ENCODE results near the gene SEMA4D.
"Not testable (repeated sequence)": the region's sequence is repeated elsewhere in the genome, so short reads cannot be mapped to it uniquely, and the experiment has no call there.

Gene SEMA4D

GRCh38 chr9:89382026-89382986 is 115.6 kb downstream of the SEMA4D start:
- DNase-seq (ENCODE audit: low read depth) = no peak
- no peak overlapping the region for H3K4me3 ChIP-seq (ENCODE audit: low read depth, low read length)

- no peak for DNase-seq (ENCODE audit: low read depth)
Measured at GRCh38 chr9:89381308-89381609, 116.7 kb downstream of the SEMA4D start.

DNA sequence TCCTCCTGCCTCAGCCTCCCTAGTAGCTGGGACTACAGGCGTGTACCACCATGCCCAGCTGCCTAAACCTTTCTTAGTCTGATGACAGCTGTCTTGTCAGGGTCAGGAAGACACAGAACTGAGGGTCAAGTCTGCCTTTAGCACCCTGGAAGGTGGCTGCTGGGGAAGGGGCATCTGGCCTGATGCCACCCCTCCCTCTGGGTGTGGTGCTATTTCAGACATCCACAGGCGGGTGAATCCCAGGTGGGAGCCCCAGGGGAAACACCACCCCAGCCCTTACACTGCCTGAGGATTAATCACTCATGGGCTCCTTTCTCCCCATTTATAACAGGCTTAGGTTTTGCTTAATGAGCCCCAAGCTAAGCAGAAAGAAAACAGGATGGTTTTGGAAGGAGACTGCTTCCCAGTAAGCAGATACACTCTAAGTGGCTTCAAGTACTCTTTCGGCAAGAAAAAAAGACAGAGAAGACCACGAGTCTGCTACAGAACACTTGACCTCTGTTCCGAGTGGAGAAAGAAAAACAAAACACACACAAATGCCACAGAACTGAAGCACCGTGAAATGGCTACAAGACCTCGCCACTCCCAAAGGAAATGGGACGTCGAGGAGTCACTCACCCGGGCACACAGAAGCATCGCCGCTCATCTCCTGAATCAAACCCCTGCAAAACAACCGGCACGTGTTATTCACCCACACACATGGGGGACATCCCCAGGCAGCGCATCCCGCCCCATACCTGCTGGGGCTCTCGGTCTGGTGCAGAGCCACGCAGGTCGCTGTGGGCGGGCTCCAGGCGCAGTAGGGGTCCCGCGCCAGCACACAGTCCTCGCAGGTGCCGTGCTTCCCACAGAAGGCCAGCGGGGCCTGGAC is 117.2 kb downstream of the SEMA4D start:
- no peak for DNase-seq (ENCODE audit: low read depth)
- no peak overlapping the region for H3K4me3 ChIP-seq (ENCODE audit: low read depth, low read length)

More at GRCh38 chr9:89381308-89381609, 116.7 kb downstream of the SEMA4D start:
- H3K4me3 ChIP-seq (ENCODE audit: low read depth, low read length) = no peak overlapping the region

- no peak overlapping the region for H3K4me3 ChIP-seq (ENCODE audit: low read depth, low read length)
Measured at GRCh38 chr9:89379508-89380115, 118.3 kb downstream of the SEMA4D start.

DNA sequence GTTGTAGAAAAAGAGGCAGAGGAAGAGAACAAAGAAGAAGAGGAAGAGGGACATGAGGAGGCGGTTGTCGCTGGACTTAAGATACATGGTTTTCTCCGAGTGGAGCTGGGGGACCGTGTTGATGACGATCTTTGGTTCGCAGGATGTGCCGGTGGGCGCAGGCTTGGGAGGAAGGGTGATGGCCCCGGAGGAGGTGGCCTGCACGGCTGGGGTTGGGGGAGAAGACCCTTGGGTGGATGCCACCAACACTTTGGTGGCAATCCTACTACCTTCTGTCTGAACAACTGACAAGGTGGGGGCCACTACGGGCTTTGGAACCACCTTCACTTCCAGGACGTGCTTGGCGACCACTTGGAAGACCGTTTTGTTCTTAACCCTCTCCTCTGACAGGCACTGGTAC is 118.9 kb downstream of the SEMA4D start:
- H3K4me3 ChIP-seq (ENCODE audit: low read depth, low read length) = no peak overlapping the region
- no peak for DNase-seq (ENCODE audit: low read depth)

More at GRCh38 chr9:89379508-89380115, 118.3 kb downstream of the SEMA4D start:
- no peak for DNase-seq (ENCODE audit: low read depth)

DNA sequence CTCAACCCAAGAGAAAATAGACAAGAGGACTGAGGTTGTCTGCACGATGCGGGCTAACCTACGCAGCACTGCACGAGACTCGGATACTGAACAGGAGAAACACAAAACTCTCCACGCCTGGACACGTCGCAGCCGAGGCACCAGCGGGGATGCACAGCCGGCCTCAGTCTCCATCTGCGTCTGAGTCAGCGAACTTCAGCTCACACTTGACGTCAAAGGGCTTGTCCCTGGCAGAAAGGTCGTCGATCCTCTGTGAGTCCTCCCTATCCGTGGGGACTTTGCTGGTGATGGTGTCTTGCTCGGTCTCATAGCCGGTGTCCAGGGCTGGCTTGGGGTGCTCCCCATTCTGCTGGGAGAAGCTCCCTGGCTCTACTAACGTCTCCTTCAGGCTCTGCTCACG is 119.4 kb downstream of the SEMA4D start:
- DNase-seq (ENCODE audit: low read depth) = no peak
- no peak overlapping the region for H3K4me3 ChIP-seq (ENCODE audit: low read depth, low read length)

- no peak for DNase-seq (ENCODE audit: low read depth)
- no peak overlapping the region for H3K4me3 ChIP-seq (ENCODE audit: low read depth, low read length)
Measured at GRCh38 chr9:89377411-89377810, 120.5 kb downstream of the SEMA4D start.

GRCh38 chr9:89376741-89377351 is 121.1 kb downstream of the SEMA4D start:
- no peak overlapping the region for H3K4me3 ChIP-seq (ENCODE audit: low read depth, low read length)
- DNase-seq (ENCODE audit: low read depth) = no peak

DNA sequence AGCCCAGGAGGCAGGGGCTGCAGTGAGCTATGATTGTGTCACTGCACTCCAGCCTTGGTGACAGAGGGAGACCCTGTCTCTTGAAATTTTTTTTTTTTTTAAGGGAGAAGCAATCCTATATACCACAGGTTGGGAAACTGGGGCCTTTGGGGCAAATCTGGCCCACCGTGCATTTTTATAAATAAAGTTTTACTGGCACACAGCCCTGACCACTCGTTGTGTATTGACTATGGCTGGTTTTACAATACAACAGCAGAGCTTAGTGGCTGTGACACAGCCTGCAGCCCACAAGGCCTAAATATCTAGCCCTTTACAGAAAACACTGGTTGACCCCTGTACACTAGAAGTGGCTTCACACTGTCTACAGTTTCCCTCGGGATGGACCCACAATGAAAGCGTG is 121.6 kb downstream of the SEMA4D start:
- no peak for DNase-seq (ENCODE audit: low read depth)
- no peak overlapping the region for H3K4me3 ChIP-seq (ENCODE audit: low read depth, low read length)

DNA sequence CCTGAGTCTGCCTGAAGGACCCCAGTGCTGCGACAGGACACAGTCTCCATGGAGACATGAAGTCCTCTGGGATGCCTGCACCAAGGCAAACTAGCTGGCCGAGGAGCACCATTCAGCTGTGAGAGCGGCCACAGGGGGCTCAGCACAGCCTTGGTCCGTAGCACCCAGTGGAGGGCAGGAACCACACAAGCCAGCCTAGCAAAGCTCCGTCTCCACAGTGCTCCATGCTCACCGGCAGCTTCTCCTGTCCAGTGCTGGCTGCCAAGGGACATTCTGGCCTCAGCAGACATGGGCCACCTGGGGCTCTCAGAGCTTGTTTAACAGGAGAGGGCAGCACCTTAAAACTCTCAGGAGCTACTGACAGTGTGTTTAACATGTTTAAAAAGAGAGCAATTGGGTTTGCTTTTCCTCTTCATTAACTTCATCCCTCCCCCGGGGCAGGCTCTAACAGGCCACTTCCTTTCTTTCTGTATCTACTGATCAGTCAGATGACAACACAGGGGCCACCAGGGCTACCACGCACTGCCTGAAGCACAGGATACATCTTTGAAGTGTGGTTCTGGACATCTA is 122.6 kb downstream of the SEMA4D start:
- no peak for DNase-seq (ENCODE audit: low read depth)
- no peak overlapping the region for H3K4me3 ChIP-seq (ENCODE audit: low read depth, low read length)

DNA sequence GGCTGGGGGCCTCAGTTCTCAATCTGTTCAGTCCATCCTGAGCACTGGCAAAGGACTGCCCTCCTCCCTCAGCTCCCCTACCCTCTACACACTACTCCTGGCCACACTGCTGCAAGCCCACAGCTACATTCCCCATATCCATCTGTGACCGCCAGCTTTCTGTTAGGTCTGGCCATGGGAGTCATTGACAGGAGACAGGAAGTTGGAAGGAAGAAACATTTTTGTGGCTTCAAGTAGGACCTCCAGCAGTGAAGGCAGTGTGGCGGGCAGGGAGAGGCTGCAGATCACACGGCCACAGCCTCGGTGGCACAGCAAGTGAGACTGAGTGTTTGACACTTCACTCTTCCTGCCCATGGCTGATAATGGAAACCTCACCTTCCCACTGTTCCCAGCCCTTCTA is 123.7 kb downstream of the SEMA4D start:
- H3K4me3 ChIP-seq (ENCODE audit: low read depth, low read length) = no peak overlapping the region
- DNase-seq (ENCODE audit: low read depth) = no peak

- no peak for DNase-seq (ENCODE audit: low read depth)
- H3K4me3 ChIP-seq (ENCODE audit: low read depth, low read length) = no peak overlapping the region
Measured at GRCh38 chr9:89372979-89373378, 124.9 kb downstream of the SEMA4D start.

DNA sequence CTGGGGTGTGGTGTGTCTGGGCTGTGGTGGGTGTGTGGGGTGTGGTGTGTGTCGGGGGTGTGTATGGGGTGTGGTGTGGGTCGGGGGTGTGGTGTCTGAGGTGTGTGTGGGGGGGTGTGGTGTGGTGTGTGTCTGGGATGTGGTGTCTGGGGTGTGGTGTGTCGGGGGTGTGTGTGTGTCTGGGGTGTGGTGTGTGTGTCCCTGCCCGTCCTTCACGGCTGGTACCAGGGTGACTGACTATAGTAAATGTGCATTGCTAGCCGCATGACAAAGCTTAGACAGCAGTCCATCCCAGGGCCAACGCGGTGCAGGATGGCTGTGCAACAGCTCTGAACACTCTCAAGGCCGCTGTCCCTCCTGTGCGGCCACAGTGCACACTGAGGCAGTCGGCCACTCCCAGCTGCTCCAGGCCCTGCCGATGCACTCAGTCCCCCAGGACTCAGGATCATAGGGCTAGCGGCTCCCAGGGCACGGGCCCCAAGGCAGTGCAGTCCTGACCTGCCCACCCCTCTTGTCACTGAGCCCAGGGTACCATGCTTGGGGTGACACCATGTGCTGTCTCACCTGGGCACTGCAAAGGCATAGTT is 125.6 kb downstream of the SEMA4D start:
- no peak for DNase-seq (ENCODE audit: low read depth)
- H3K4me3 ChIP-seq (ENCODE audit: low read depth, low read length) = no peak overlapping the region

DNA sequence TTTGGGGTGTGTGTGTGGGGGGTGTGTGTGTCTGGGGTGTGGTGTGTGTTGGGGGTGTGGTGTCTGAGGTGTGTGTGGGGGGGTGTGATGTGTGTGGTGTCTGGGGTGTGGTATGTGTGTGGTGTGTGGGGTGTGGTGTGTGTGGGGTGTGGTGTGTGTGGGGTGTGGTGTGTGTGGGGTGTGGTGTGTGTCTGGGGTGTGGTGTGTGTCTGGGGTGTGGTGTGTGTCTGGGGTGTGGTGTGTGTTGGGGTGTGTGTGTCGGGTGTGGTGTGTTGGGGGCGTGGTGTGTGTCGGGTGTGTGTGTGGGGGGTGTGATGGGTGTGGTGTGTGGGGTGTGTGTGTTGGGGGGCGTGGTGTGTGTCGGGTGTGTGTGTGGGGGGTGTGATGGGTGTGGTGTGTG is 126.1 kb downstream of the SEMA4D start:
- not testable (repeated sequence) for DNase-seq (ENCODE audit: low read depth); H3K4me3 ChIP-seq (ENCODE audit: low read depth, low read length)

- DNase-seq (ENCODE audit: low read depth) = no peak
- H3K4me3 ChIP-seq (ENCODE audit: low read depth, low read length) = no peak overlapping the region
Measured at GRCh38 chr9:89370593-89370992, 127.3 kb downstream of the SEMA4D start.

DNA sequence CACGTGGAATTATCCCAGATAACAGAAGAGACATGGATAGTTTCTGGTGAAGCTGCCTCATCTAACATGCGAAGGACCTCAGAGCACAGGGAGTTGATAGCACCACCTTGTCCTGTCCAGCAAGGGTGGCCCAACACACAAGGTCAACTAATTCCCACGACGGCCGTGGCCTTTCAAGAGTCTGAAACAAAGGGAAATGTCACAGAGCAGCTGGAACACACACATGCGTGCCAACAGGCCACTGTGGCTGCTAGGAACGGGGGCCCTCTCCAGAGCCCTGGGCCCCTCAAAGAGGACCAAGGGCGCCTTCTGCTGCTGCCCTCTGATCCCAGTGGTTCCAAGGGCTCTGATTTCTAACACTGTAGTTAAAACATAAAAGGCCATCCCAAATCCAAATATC is 128.9 kb downstream of the SEMA4D start:
- no peak overlapping the region for H3K4me3 ChIP-seq (ENCODE audit: low read depth, low read length)
- no peak for DNase-seq (ENCODE audit: low read depth)

DNA sequence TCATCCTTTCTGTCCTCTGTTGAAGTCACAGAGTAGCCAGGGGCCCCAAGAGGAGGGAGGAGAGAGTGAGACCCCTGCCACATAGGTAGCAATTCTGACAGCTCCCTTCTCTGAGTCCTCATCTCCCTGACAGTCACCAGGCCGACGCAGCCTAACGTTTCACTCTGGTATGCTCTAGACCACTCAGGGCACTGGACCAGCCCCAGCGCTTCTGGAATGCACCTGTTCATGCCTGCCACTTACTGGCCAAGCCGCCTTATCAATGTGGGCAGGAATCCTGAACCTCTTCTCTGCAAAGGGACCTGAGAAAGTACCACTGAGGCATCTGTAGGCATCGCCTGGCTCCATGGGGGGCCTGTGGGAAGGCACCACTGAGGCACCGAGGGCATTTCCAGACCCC is 129.4 kb downstream of the SEMA4D start:
- no peak overlapping the region for H3K4me3 ChIP-seq (ENCODE audit: low read depth, low read length)
- no peak for DNase-seq (ENCODE audit: low read depth)

DNA sequence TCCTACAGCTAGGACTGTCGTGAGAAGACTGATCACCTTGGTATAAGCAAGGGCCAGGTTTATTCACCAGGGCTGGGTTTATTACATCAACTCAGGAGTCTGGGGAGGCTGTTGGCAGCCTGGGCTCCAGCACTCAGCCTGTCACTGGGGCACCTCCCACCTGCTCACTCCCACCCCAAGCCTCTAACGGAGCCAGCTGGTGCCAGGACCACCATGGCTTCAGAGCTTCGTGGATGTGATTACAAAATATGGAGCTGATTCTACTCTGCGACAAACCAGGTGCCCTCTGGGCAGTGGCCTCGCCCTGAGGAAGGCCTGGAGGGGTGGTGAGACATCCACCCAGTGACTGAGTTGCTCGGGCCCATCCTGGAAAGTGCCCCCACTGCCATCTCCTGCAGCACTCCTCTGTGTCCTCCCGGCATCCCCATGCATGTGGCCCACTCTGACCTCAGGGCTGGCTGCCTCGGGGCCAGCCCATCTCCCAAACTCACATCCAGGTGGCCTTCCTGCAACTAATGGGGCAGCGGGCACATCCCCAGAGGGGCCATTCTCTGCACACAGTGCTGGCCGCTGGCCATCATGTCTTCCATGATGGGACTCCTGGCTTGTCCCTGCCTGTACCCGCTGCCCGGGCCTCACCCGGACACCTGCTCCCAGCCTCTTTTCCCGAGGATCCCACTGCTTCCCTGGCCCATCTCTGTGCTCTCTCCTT is 130.0 kb downstream of the SEMA4D start:
- no peak for DNase-seq (ENCODE audit: low read depth)
- no peak overlapping the region for H3K4me3 ChIP-seq (ENCODE audit: low read depth, low read length)

All from skeletal muscle cell (primary cell).